ENCODE data around the gene TOP2B. TPM values are rescaled to one million over a fixed set of nuclear protein-coding genes. Genes with fewer than 3 reads are reported as not detected.

TOP2B gene
- total and polyA plus RNA-seq, 9 of the 15 experiments (the other 6 are each of a cell fraction or from before 2014, with no cell fraction given): 45.3 to 186 (median 134) TPM

GRCh38 chr3:25683882-25684281 is 19.2 kb upstream of the TOP2B start:
- H3K27ac ChIP-seq (ENCODE audit: extremely low read depth, low read depth, low read length): no peak overlapping the region
- intact Hi-C loops (cut with micrococcal nuclease): no loop called here
- H3K4me1 ChIP-seq (replicated peaks in 1 of 2; ENCODE audit: control insufficient read depth in 2 of 2, insufficient read depth in 2 of 2, low read length in 2 of 2): peaks cover 2 to 5% of the 10 kb centered on the region in 2 experiments; a peak in 2 of 5 replicates
- TF ChIP-seq SOX6 (IDR thresholded peaks at IDR 0.05) (no peak), ELK1 (CRISPR knock-in tag; IDR thresholded peaks at IDR 0.05) (no peak), C11orf30 (IDR thresholded peaks at IDR 0.05; ENCODE audit: low read depth) (peak; percentile 40), ZNF316 (IDR thresholded peaks at IDR 0.05) (peak; percentile 78), ZNF280A (IDR thresholded peaks at IDR 0.05; ENCODE audit: low read depth, partially characterized antibody) (no peak), ELF4 (CRISPR knock-in tag; IDR thresholded peaks at IDR 0.05) (no peak), IRF1 (CRISPR knock-in tag; IDR thresholded peaks at IDR 0.05; ENCODE audit: borderline replicate concordance) (0 out of 2 replicates have a peak, but pooled peaks have one; percentile 29), FOSL1 (tag; conservative IDR thresholded peaks at IDR 0.05) (no peak), MAFG (tag; conservative IDR thresholded peaks at IDR 0.05) (peak; percentile 23; the same call in 1 of the 2 replicates), ADNP (tag; IDR thresholded peaks at IDR 0.05) (no peak), CXXC5 (CRISPR knock-in tag; IDR thresholded peaks at IDR 0.05) (no peak)
- 20% methylated on average over 2 of the region's 2 CpGs for WGBS (ENCODE audit: insufficient coverage, low coverage, missing lambda C conversion rate)
- in situ Hi-C loops (cut with MboI): no loop called here
- H3K27me3 ChIP-seq (ENCODE audit: control insufficient read depth in 2 of 2, insufficient read depth in 2 of 2, low read length in 2 of 2): peaks cover 3 to 8% of the 10 kb centered on the region in 2 experiments; a peak in 3 of 5 replicates
- no peaks in the 10 kb centered on the region for H4K20me1 ChIP-seq (replicated peaks; ENCODE audit: control insufficient read depth, insufficient read depth, low read length)
- no TSS peak for BruUV-seq (replicated peaks)
- FAIRE-seq (no peak), ATAC-seq (no peak), DNase-seq (ENCODE audit: extremely low read depth in 1 of 4, low spot score in 3 of 4) (no peak)
- H3K79me2 ChIP-seq (ENCODE audit: control insufficient read depth, insufficient read depth, low read length): no peaks in the 10 kb centered on the region
- H3K9me3 ChIP-seq (replicated peaks; ENCODE audit: control insufficient read depth, insufficient read depth, low read depth, low read length): no peaks in the 10 kb centered on the region
- no peaks in the 10 kb centered on the region for H3K9me1 ChIP-seq (ENCODE audit: control insufficient read depth, insufficient read depth, low read length)
- no peak overlapping the region for H3K4me3 ChIP-seq
- CTCF ChIA-PET (ENCODE audit: low intra/inter-chr PET ratio): no interaction called here
- no peak overlapping the region for H3K9ac ChIP-seq (ENCODE audit: insufficient read depth in 1 of 2, low read depth in 2 of 2, low read length in 2 of 2)
- H2AFZ ChIP-seq (ENCODE audit: low read depth, low read length): no peak overlapping the region
- H3K36me3 ChIP-seq (ENCODE audit: control insufficient read depth, insufficient read depth, low read length): no peaks in the 10 kb centered on the region
- no peak overlapping the region for H3K4me2 ChIP-seq (ENCODE audit: insufficient read depth, low read length)
- POLR2A ChIA-PET: no interaction called here
